Neuronal stem cell (in vitro differentiated cells): ENCODE data around the gene TSPYL1.
"Not testable (repeated sequence)": the region's sequence is repeated elsewhere in the genome, so short reads cannot be mapped to it uniquely, and the experiment has no call there.

Experiments used
- DNase-seq: peaks from one replicate; pipeline ENCODE4 v3.0.0-alpha.2; 2013; ENCODE audit warnings: low spot score
- H2AFZ ChIP-seq: one replicate; pipeline ENCODE4 v1.6.1; 2013; ENCODE audit warnings: mild to moderate bottlenecking, low read length, inconsistent platforms
- H2AK5ac ChIP-seq: 2 replicates; pipeline ENCODE4 v1.6.1; 2013; ENCODE audit warnings: low read depth, mild to moderate bottlenecking, inconsistent platforms, low read length, moderate library complexity, mixed read lengths
- H2BK120ac ChIP-seq: 2 replicates; pipeline ENCODE4 v1.6.1; 2013; ENCODE audit warnings: low read depth, mild to moderate bottlenecking, inconsistent platforms, low read length, moderate library complexity, mixed read lengths
- H2BK12ac ChIP-seq: one replicate; pipeline ENCODE4 v1.6.1; 2013; ENCODE audit warnings: low read length, inconsistent platforms
- H2BK15ac ChIP-seq: 2 replicates; pipeline ENCODE4 v1.6.1; 2013; ENCODE audit warnings: mild to moderate bottlenecking, low read length, inconsistent platforms, mixed read lengths
- H2BK5ac ChIP-seq: one replicate; pipeline ENCODE4 v1.6.1; 2013; ENCODE audit warnings: inconsistent platforms, mild to moderate bottlenecking, low read length, moderate library complexity
- H3K14ac ChIP-seq: one replicate; pipeline ENCODE4 v1.6.1; 2013; ENCODE audit warnings: low read length, inconsistent platforms
- H3K18ac ChIP-seq: 2 replicates; pipeline ENCODE4 v1.6.1; 2013; ENCODE audit warnings: low read length, inconsistent platforms
- H3K23ac ChIP-seq: 2 replicates; pipeline ENCODE4 v1.6.1; 2013; ENCODE audit warnings: low read depth, mild to moderate bottlenecking, mixed read lengths, low read length, inconsistent platforms; ENCODE audit not compliant: poor library complexity
- H3K27ac ChIP-seq: replicated peaks from 3 replicates; pipeline ENCODE4 v1.5.1; 2013; ENCODE audit warnings: low read length, inconsistent platforms
- H3K27me3 ChIP-seq, 3 experiments: 2 replicates each; pipeline ENCODE4 v1.6.1; 2013; ENCODE audit warnings: low read length in 3 of 3, mild to moderate bottlenecking in 2 of 3, inconsistent platforms in 1 of 3, low read depth in 1 of 3, mixed read lengths in 1 of 3, moderate library complexity in 1 of 3; ENCODE audit not compliant: control insufficient read depth in 3 of 3, insufficient read depth in 3 of 3
- H3K36me3 ChIP-seq, 2 donors: replicated peaks in 1 of 2; 2 replicates each; pipeline ENCODE4 v1.6.1; 2013; ENCODE audit warnings: low read length in 2 of 2; ENCODE audit not compliant: control insufficient read depth in 2 of 2, insufficient read depth in 2 of 2
- H3K4ac ChIP-seq: 2 replicates; pipeline ENCODE4 v1.6.1; 2013; ENCODE audit warnings: inconsistent platforms, mild to moderate bottlenecking, low read length, moderate library complexity
- H3K4me1 ChIP-seq, 2 donors: 1 replicate in 1 of 2; 2 replicates in 1 of 2; pipeline ENCODE4 v1.6.1; 2013; ENCODE audit warnings: low read length in 2 of 2, low read depth in 1 of 2; ENCODE audit not compliant: control insufficient read depth in 2 of 2, insufficient read depth in 1 of 2
- H3K4me2 ChIP-seq: one replicate; pipeline ENCODE4 v1.6.1; 2013; ENCODE audit warnings: mild to moderate bottlenecking, low read length, inconsistent platforms; ENCODE audit not compliant: insufficient read depth, poor library complexity, severe bottlenecking
- H3K4me3 ChIP-seq, 2 donors: 2 replicates each; pipeline ENCODE4 v1.5.1; 2013; ENCODE audit warnings: low read length in 2 of 2, mild to moderate bottlenecking in 2 of 2, inconsistent platforms in 1 of 2, moderate library complexity in 1 of 2
- H3K79me1 ChIP-seq: one replicate; pipeline ENCODE4 v1.6.1; 2013; ENCODE audit warnings: low read depth, mild to moderate bottlenecking, inconsistent platforms, low read length, moderate library complexity
- H3K9ac ChIP-seq: one replicate; pipeline ENCODE4 v1.6.1; 2013; ENCODE audit warnings: mild to moderate bottlenecking, low read depth, low read length, inconsistent platforms; ENCODE audit not compliant: poor library complexity
- H3K9me3 ChIP-seq, 2 donors: replicated peaks in 1 of 2; 2 replicates each; pipeline versions ENCODE3 to v1.6.1; 2013; ENCODE audit warnings: low read length in 2 of 2, mild to moderate bottlenecking in 2 of 2, inconsistent platforms in 1 of 2, low read depth in 1 of 2, mixed read lengths in 1 of 2, moderate library complexity in 1 of 2; ENCODE audit not compliant: control insufficient read depth in 2 of 2, insufficient read depth in 1 of 2
- H4K8ac ChIP-seq: one replicate; pipeline ENCODE4 v1.6.1; 2013; ENCODE audit warnings: low read depth, mild to moderate bottlenecking, inconsistent platforms, low read length, moderate library complexity
- H4K91ac ChIP-seq: one replicate; pipeline ENCODE4 v1.6.1; 2013; ENCODE audit warnings: low read length, low read depth, mild to moderate bottlenecking, inconsistent platforms; ENCODE audit not compliant: poor library complexity
- WGBS, 2 donors: extraction: QIAGEN DNeasy Blood & Tissue Kit; methylation state at CpG; one replicate each; pipeline ENCODE4 v1.1.7; 2013; ENCODE audit warnings: missing lambda C conversion rate in 2 of 2, mixed read lengths in 1 of 2; ENCODE audit not compliant: insufficient read length in 2 of 2, insufficient replicate concordance in 1 of 2; ENCODE audit errors: extremely low coverage in 2 of 2; 5-methylcytosine and 5-hydroxymethylcytosine counted together

Gene TSPYL1

GRCh38 chr6:116326996-116327395 is 47.3 kb upstream of the TSPYL1 start:
- H3K23ac ChIP-seq, result no peak overlapping the region
- H4K8ac ChIP-seq, result no peak overlapping the region
- no peak overlapping the region for H2BK15ac ChIP-seq
- no peak overlapping the region for H2AK5ac ChIP-seq
- no peaks in the 10 kb centered on the region for H3K9me3 ChIP-seq
- no peak overlapping the region for H3K18ac ChIP-seq
- H3K4me2 ChIP-seq, result no peak overlapping the region
- H2BK12ac ChIP-seq, result no peak overlapping the region
- no peak overlapping the region for H3K4ac ChIP-seq
- H3K9ac ChIP-seq, result no peak overlapping the region
- no peak overlapping the region for H2BK120ac ChIP-seq
- H3K4me1 ChIP-seq, result peaks cover 0 to 24% of the 10 kb centered on the region in 2 donors
- no peaks in the 10 kb centered on the region for H3K79me1 ChIP-seq
- no peaks in the 10 kb centered on the region for H3K27me3 ChIP-seq
- DNase-seq, result no peak
- H2AFZ ChIP-seq, result no peak overlapping the region
- H3K27ac ChIP-seq, result no peak overlapping the region
- WGBS, 2 donors, result no CpG with 5 or more reads among the region's 4 CpGs
- no peak overlapping the region for H3K14ac ChIP-seq
- H2BK5ac ChIP-seq, result no peak overlapping the region
- H3K36me3 ChIP-seq, result no peaks in the 10 kb centered on the region
- no peak overlapping the region for H3K4me3 ChIP-seq
- no peak overlapping the region for H4K91ac ChIP-seq

GRCh38 chr6:116326181-116326671 is 46.5 kb upstream of the TSPYL1 start:
- no peak overlapping the region for H3K27ac ChIP-seq
- H3K4me2 ChIP-seq, result no peak overlapping the region
- DNase-seq, result no peak
- no peak overlapping the region for H3K9ac ChIP-seq
- H3K14ac ChIP-seq, result no peak overlapping the region
- no peak overlapping the region for H2AFZ ChIP-seq
- H3K18ac ChIP-seq, result no peak overlapping the region
- H3K9me3 ChIP-seq, result no peaks in the 10 kb centered on the region
- H3K36me3 ChIP-seq, result no peaks in the 10 kb centered on the region
- H2BK12ac ChIP-seq, result no peak overlapping the region
- no peaks in the 10 kb centered on the region for H3K79me1 ChIP-seq
- no peak overlapping the region for H4K8ac ChIP-seq
- no peak overlapping the region for H2AK5ac ChIP-seq
- no peaks in the 10 kb centered on the region for H3K27me3 ChIP-seq
- H4K91ac ChIP-seq, result no peak overlapping the region
- peaks cover 0 to 24% of the 10 kb centered on the region in 2 donors for H3K4me1 ChIP-seq
- H2BK15ac ChIP-seq, result no peak overlapping the region
- WGBS, 2 donors, result no CpG with 5 or more reads among the region's 7 CpGs
- H3K23ac ChIP-seq, result no peak overlapping the region
- H3K4me3 ChIP-seq, result no peak overlapping the region
- no peak overlapping the region for H2BK120ac ChIP-seq
- H2BK5ac ChIP-seq, result no peak overlapping the region
- no peak overlapping the region for H3K4ac ChIP-seq

DNA sequence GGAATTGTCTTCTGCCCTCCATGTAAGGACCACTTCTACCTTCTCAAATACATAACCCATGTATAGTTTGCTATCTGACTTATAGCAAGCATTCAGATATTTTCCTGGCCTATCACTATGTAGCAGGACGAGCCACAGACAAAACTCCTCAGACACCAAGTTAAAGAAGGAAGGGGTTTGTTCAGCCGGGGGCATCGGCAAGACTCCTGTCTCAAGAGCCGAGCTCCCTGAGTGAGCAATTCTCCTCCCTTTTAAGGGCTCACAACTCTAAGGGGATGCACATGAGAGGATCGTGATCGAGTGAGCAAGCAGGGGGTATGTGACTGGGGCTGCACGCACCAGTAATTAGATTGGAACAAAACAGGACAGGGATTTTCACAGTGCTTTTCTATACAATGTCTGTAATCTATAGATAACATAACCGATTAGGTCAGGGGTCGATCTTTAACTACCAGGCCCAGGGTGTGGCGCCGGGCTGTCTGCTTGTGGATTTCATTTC is 46.0 kb upstream of the TSPYL1 start:
- not testable (repeated sequence) for H2BK5ac ChIP-seq, H3K27me3 ChIP-seq, H3K9ac ChIP-seq, H3K4me2 ChIP-seq, H3K23ac ChIP-seq, H2BK120ac ChIP-seq, H4K91ac ChIP-seq, H2BK12ac ChIP-seq, H3K4me3 ChIP-seq, H3K4ac ChIP-seq, H4K8ac ChIP-seq, H3K27ac ChIP-seq, H2AK5ac ChIP-seq, H3K14ac ChIP-seq, H3K79me1 ChIP-seq, H3K36me3 ChIP-seq, H3K18ac ChIP-seq, DNase-seq, H2BK15ac ChIP-seq, H2AFZ ChIP-seq, H3K9me3 ChIP-seq
- H3K4me1 ChIP-seq, result peaks cover 0 to 24% of the 10 kb centered on the region in 2 donors
- WGBS, 2 donors, result no CpG with 5 or more reads among the region's 11 CpGs

- Histone ChIP-seq H4K91ac (no peak overlapping the region), H2BK15ac (no peak overlapping the region), H3K4me1 (peaks cover 0 to 24% of the 10 kb centered on the region in 2 donors), H2AFZ (no peak overlapping the region), H3K18ac (no peak overlapping the region), H3K9ac (no peak overlapping the region), H3K23ac (no peak overlapping the region), H4K8ac (no peak overlapping the region), H2BK12ac (no peak overlapping the region), H3K27ac (no peak overlapping the region), H3K14ac (no peak overlapping the region), H3K79me1 (no peaks in the 10 kb centered on the region), H3K9me3 (no peaks in the 10 kb centered on the region), H3K4me3 (no peak overlapping the region), H3K4me2 (no peak overlapping the region), H3K4ac (no peak overlapping the region), H2BK120ac (no peak overlapping the region), H2AK5ac (no peak overlapping the region), H3K36me3 (no peaks in the 10 kb centered on the region), H2BK5ac (no peak overlapping the region), H3K27me3 (no peaks in the 10 kb centered on the region)
- no CpG with 5 or more reads among the region's 1 CpG for WGBS, 2 donors
- no peak for DNase-seq
Observed at GRCh38 chr6:116323863-116324262, 44.1 kb upstream of the TSPYL1 start.
